Testis (tissue), 3 donors: Measurements from ENCODE around the gene NOS1. TPM values are rescaled to one million over a fixed set of nuclear protein-coding genes. Genes with fewer than 3 reads are reported as not detected.
"Not testable (repeated sequence)": the region's sequence is repeated elsewhere in the genome, so short reads cannot be mapped to it uniquely, and the experiment has no call there.

Experiments
- DNase-seq: peaks from one replicate; pipeline ENCODE4 v3.0.0-alpha.2; 2019
- H3K27ac ChIP-seq, 2 donors: fragments of 200-600 bp; sonication (generic); one replicate each; pipeline ENCODE4 v1.5.1; 2019
- H3K27me3 ChIP-seq: fragments of 200-600 bp; sonication (generic); one replicate; pipeline ENCODE4 v1.5.1; 2019
- H3K36me3 ChIP-seq: fragments of 200-600 bp; sonication (generic); one replicate; pipeline ENCODE4 v1.5.1; 2017; ENCODE audit warnings: low read depth; ENCODE audit errors: missing control alignments
- H3K4me1 ChIP-seq: fragments of 200-600 bp; sonication (generic); one replicate; pipeline ENCODE4 v1.5.1; 2019
- H3K4me3 ChIP-seq, 2 donors: fragments of 200-600 bp; sonication (generic); one replicate each; pipeline ENCODE4 v1.5.1; 2017 to 2019
- H3K9me3 ChIP-seq: fragments of 200-600 bp; sonication (generic); one replicate; pipeline ENCODE4 v1.5.1; 2017
- POLR2A ChIP-seq: fragments of 450-650 bp; IDR thresholded peaks from one replicate; pipeline ENCODE4 v1.6.1; 2017; ENCODE audit warnings: antibody characterized with exemption, mild to moderate bottlenecking, moderate library complexity
- WGBS, 2 donors: methylation state at CpG; one replicate each; pipeline ENCODE4 v1.1.5; 2018; 5-methylcytosine and 5-hydroxymethylcytosine counted together
- intact Hi-C: fragments of 100-400 bp; cut with DNase I; formaldehyde crosslinking; loops from one replicate; pipeline ENCODE4 v1.15.1; 2023; ENCODE audit warnings: low total_unique reads
- polyA plus RNA-seq: library from polyadenylated mRNA; stranded (reverse); fragments of 350-450 nt; fragmentation: Illumina TruSeq; extraction: RNeasy Lipid Tissue Mini Kit (QIAGEN cat#74804); gene quantifications from one replicate; pipeline ENCODE4 v1.2.3, GENCODE V29; 2014; ENCODE audit warnings: low read depth, low replicate concordance; ENCODE audit not compliant: insufficient read depth
- total RNA-seq, 2 donors: library from RNA; depleted of rRNA; stranded (reverse); fragments of >200 nt; gene quantifications; one replicate each; pipeline ENCODE4 v1.2.3, GENCODE V29; 2016
- TF ChIP-seq, protein P1 (sequence below), 3 experiments: fragments of 450-650 bp in 2 of 3; fragments of 200-600 bp in 1 of 3; sonication (generic) in 1 of 3; IDR thresholded peaks; one replicate each; pipeline ENCODE4 v1.5.1; 2016 to 2019; ENCODE audit warnings: antibody characterized with exemption in 3 of 3, mild to moderate bottlenecking in 2 of 3, moderate library complexity in 1 of 3

Gene NOS1
- total and polyA plus RNA-seq, 3 donors from 2014 or later: 1.5 to 3.8 (median 3.1) TPM

DNA sequence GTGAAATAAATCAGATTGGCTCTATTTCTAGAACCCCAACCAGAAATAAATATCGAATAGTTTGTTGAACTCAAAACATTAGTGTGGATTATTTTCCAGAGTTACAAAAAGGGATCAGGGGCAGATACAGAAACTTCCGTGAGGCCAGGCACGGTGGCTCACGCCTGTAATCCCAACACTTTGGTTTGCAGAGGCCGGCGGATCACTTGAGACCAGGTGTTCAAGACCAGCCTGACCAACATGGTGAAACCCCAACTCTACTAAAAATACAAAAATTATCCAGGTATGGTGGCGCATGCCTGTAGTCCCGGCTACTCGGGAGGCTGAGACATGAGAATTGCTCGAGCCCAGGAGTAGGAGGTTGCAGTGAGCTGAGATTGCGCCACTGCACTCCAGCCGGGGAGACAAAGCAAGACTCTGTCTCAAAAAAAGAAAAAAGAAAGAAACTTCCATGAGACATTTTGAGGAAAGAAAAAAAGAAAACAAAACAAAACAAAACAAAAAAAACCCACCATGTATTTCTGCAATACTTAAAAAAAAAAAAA is 173.2 kb downstream of the NOS1 start:
- Histone ChIP-seq H3K27ac (peak overlapping the region; percentile 96 to 97), H3K27me3 (no peaks in the 10 kb centered on the region), H3K4me1 (peaks cover 3% of the 10 kb centered on the region), H3K36me3 (no peaks in the 10 kb centered on the region), H3K4me3 (peak overlapping the region; percentile 88 to 95), H3K9me3 (no peaks in the 10 kb centered on the region)
- intact Hi-C loops: no loop called here
- 26 to 45% methylated on average over 12 of the region's 12 CpGs for WGBS, 2 donors
- TF ChIP-seq POLR2A: no peak
- TF ChIP-seq, protein P1, sequence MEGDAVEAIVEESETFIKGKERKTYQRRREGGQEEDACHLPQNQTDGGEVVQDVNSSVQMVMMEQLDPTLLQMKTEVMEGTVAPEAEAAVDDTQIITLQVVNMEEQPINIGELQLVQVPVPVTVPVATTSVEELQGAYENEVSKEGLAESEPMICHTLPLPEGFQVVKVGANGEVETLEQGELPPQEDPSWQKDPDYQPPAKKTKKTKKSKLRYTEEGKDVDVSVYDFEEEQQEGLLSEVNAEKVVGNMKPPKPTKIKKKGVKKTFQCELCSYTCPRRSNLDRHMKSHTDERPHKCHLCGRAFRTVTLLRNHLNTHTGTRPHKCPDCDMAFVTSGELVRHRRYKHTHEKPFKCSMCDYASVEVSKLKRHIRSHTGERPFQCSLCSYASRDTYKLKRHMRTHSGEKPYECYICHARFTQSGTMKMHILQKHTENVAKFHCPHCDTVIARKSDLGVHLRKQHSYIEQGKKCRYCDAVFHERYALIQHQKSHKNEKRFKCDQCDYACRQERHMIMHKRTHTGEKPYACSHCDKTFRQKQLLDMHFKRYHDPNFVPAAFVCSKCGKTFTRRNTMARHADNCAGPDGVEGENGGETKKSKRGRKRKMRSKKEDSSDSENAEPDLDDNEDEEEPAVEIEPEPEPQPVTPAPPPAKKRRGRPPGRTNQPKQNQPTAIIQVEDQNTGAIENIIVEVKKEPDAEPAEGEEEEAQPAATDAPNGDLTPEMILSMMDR (IDR thresholded peaks at IDR 0.05): no peak
- DNase-seq: peak; percentile 26

DNA sequence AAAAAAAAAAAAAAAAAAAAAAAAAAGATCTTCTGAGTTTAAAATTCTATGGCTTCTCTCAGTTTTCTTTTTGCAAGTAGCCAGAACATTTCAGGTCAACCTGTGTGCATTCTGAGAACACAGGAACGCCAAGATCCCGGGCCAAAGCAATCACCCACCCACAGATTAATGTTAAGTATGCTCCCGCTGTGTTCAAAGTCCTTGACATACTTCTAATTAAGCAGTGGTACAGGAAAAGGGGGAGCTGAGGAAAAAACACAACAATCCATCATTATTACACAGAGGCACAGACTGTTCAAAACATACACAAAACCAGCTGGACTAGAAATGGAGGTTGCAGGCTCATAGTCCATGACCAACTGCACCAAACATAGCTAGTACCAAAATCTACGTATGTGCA is 174.0 kb downstream of the NOS1 start:
- peak; percentile 67 for DNase-seq
- 24 to 39% methylated on average over 4 of the region's 4 CpGs for WGBS, 2 donors
- H3K36me3 ChIP-seq: no peaks in the 10 kb centered on the region
- H3K4me1 ChIP-seq: peaks cover 3% of the 10 kb centered on the region
- H3K9me3 ChIP-seq: no peaks in the 10 kb centered on the region
- no peaks in the 10 kb centered on the region for H3K27me3 ChIP-seq
- intact Hi-C loops: no loop called here
- TF ChIP-seq, protein P1 (IDR thresholded peaks at IDR 0.05): no peak
- TF ChIP-seq POLR2A: no peak
- peak overlapping the region in 1 of 2 donors; percentile 95 for H3K4me3 ChIP-seq
- H3K27ac ChIP-seq: peak overlapping the region; percentile 42 to 96

DNA sequence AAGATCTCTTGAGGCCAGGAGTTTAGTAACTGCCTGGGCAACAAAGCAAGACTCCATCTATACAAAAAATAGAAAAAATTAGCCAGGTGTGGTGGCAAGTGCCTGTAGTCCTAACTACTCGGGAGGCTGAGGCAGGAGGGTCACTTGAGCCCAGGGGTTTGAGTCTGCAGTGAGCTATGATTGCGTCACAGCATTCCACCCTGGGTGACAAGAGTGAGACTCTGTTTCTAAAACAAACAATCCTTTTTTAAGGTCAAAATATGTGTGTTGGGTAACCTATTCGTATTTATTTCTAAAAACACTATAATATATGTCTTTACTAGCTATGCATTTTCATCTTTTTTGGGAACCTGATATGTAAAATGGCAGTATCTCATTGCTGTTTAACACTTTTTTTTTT is 178.6 kb downstream of the NOS1 start:
- Histone ChIP-seq H3K4me3 (no peak overlapping the region), H3K36me3 (no peaks in the 10 kb centered on the region), H3K27ac (no peak overlapping the region), H3K9me3 (no peaks in the 10 kb centered on the region), H3K4me1 (peaks cover 12% of the 10 kb centered on the region), H3K27me3 (no peaks in the 10 kb centered on the region)
- DNase-seq: no peak
- TF ChIP-seq, protein P1 (IDR thresholded peaks at IDR 0.05): no peak
- TF ChIP-seq POLR2A: no peak
- intact Hi-C loops: no loop called here
- WGBS, 2 donors: 96 to 97% methylated on average over 3 of the region's 3 CpGs

DNA sequence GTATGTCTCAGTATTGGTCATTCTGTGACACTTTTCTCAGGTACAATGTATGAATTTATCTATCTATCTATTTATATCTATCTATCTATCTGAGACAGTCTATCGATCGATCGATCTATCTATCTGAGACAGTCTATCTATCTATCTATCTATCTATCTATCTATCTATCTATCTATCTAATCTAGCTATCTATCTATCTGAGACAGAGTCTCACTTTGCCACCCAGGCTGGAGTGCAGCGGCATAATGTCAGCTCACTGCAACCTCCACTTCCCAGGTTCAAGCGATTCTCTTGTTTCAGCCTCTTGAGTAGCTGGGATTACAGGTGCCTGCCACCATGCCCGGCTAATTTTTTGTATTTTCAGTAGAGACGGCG is 180.0 kb downstream of the NOS1 start:
- intact Hi-C loops, H3K27ac ChIP-seq, H3K9me3 ChIP-seq, H3K4me3 ChIP-seq, DNase-seq, H3K27me3 ChIP-seq, H3K36me3 ChIP-seq: not testable (repeated sequence)
- peaks cover 11% of the 10 kb centered on the region for H3K4me1 ChIP-seq
- WGBS, 2 donors: 94 to 96% methylated on average over 8 of the region's 8 CpGs

DNA sequence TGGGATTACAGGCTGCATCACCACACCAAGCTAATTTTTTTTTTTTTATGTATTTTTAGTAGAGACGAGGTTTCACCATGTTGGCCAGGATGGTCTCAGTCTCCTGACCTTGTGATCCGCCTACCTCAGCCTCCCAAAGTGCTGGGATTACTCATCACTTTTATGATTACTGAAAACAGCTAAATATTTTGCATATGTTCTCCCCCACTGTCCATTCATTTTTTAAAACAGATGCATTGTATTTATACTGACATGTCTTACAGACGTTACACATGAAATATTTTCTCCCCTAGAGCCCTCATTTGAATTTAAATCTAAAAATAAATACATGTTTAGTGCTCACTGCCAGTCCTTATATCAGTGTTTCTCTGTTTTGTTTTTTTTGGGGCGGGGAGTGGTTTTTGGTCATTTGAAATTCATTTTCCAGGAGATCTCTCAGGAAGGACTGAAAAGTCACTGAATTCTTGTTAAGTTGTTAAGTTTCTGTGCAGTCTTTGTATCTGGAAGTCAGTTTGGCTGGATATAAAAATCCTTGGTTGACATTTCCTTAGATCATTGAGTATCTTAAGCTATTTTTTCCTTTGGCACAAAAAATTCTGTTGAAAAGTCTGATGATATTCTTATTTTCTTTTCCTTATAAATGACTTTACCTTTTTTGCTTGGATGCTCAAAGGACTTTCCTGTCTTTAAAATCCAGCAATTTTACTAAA is 180.5 kb downstream of the NOS1 start:
- H3K9me3 ChIP-seq: no peaks in the 10 kb centered on the region
- no peak for DNase-seq
- no peak overlapping the region for H3K4me3 ChIP-seq
- H3K27ac ChIP-seq: no peak overlapping the region
- intact Hi-C loops: no loop called here
- no peaks in the 10 kb centered on the region for H3K36me3 ChIP-seq
- H3K27me3 ChIP-seq: no peaks in the 10 kb centered on the region
- TF ChIP-seq, protein P1 (IDR thresholded peaks at IDR 0.05): no peak
- no peak for TF ChIP-seq POLR2A
- peaks cover 11% of the 10 kb centered on the region for H3K4me1 ChIP-seq
- 76 to 81% methylated on average over 4 of the region's 4 CpGs for WGBS, 2 donors
